ENCODE measurements around the gene LTBP3. TPM values are rescaled to one million over a fixed set of nuclear protein-coding genes. Genes with fewer than 3 reads are reported as not detected.

Gene LTBP3
- 138 and 166 TPM in 2 replicates for total RNA-seq

DNA sequence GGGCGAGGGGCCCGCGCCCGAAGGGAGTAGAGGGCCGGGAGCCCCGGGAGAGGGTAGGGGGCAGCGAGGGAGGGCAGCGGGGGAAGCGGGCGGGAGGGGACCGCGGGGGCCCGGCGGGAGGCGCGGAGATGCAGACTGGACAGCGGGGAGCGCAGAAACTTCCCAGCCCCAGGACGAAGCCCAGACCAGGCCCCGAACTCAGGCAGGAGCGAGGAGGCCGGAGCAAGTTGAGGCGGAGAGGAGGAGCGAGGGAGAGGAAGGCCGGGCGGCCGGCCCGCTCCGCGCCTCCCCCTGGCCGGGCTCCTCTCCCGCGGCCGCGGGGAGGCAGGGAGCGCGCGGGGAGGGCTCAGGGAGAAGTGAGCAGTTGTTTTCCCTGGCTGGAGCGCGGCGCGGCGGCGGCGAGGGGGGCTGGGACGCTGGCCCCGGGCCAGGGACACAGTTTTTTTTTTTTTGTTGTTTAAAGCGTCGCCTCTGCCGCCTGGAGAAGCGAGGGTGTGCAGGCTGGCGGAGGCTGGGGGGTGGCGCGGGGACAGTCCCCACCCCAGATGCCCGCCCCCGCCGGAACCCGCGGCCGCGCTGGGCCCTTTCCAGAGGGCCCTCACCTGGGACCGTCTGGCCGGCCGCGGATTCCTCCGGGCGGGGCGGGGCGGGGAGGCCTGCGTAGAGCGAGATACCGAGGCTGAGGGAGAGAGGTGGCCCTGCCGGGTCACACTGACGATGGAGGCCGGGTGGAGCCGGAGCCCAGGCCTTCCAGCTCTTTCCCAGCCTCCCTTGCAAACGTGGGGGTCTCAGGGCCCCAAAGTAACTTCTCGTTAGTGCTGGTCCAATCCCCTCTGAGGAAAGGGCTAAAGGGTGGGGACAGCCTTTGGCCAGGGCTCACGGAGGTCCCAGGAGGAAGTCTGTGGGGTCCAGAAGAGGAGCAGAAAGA lies at the start of gene LTBP3:
LTBP3 (minus strand) TSS at position 358 of the 928 bp plus-strand sequence. CDS start 400 bp downstream, outside the sequence.

GRCh38 chr11:65595543-65596281 lies 37.6 kb upstream of the LTBP3 start, which contains the start of gene KCNK7:
Gene KCNK7 (minus strand): TSS chr11:65595800. CDS start chr11:65595772, 28 bp downstream.

DNA sequence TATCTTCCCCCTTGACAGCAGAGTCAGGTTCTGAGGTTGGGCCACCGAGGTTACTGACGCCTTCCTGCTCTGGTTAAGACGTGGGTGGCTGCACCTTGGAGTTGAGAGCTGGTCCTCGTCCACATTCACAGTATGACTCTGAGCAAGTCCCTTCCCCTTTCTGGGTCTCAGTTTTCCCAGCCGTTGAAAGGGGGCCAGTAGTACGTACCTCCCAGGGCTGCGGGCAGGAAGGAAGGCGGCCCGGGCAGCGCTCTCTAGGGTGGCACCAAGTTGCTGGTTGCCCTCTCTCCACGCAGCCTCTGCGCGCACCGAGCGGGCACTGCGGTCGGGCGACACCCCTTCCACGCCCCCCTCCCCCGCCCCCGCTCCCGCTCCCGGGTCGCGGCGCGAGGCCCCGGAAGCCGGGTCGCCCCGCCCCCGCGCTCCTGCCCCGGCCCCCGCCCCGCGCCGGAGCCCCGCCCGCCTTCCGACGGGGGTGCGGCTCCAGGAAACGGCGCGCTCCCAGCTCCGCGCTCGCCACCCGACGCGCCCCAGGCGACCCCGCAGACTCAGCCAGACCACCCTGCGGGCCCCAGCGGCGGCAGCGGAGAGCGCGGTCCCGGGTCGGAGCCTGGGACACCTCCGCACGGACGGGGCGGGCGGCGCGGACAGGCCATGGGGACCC lies 17.5 kb upstream of the LTBP3 start, which contains the start of gene EHBP1L1:
EHBP1L1 (plus strand) TSS at position 486 of the 664 bp plus-strand sequence. CDS start 250 bp downstream, outside the sequence.

GRCh38 chr11:65572356-65573051 lies 14.3 kb upstream of the LTBP3 start, which contains the start of gene FAM89B:
Gene FAM89B (plus strand): TSS chr11:65572538. CDS start chr11:65572670, 132 bp downstream.

GRCh38 chr11:65569973-65570918 lies 12.1 kb upstream of the LTBP3 start, which contains the start of gene ZNRD2:
Gene ZNRD2 (plus strand): TSS chr11:65570477. CDS start chr11:65570492, 15 bp downstream.

GRCh38 chr11:65524741-65525545 lies 33.2 kb downstream of the LTBP3 start, which contains the start of gene SCYL1:
Gene SCYL1 (plus strand): TSS chr11:65525083. CDS start chr11:65525154, 71 bp downstream.

DNA sequence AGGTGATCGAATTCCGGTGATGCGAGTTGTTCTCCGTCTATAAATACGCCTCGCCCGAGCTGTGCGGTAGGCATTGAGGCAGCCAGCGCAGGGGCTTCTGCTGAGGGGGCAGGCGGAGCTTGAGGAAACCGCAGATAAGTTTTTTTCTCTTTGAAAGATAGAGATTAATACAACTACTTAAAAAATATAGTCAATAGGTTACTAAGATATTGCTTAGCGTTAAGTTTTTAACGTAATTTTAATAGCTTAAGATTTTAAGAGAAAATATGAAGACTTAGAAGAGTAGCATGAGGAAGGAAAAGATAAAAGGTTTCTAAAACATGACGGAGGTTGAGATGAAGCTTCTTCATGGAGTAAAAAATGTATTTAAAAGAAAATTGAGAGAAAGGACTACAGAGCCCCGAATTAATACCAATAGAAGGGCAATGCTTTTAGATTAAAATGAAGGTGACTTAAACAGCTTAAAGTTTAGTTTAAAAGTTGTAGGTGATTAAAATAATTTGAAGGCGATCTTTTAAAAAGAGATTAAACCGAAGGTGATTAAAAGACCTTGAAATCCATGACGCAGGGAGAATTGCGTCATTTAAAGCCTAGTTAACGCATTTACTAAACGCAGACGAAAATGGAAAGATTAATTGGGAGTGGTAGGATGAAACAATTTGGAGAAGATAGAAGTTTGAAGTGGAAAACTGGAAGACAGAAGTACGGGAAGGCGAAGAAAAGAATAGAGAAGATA lies 59.0 kb downstream of the LTBP3 start, which contains the start of gene MALAT1:
MALAT1 (plus strand) TSS at position 69 of the 736 bp plus-strand sequence.

Other genes with a start within 250 kb of the LTBP3 start
- 15.8 and 19.8 TPM in 2 replicates for gene CDC42EP2, start 243.5 kb downstream of the LTBP3 start, total RNA-seq
- 33.1 and 33.4 TPM in 2 replicates for gene DPF2, start 224.5 kb downstream of the LTBP3 start, total RNA-seq
- gene TIGD3, start 203.6 kb downstream of the LTBP3 start, total RNA-seq, result 0.07 and 0.13 TPM in 2 replicates
- 2.8 and 3.1 TPM in 2 replicates for gene SLC25A45, start 175.7 kb downstream of the LTBP3 start, total RNA-seq
- 32.6 and 47.5 TPM in 2 replicates for gene FRMD8, start 171.7 kb downstream of the LTBP3 start, total RNA-seq
- 311 and 515 TPM in 2 replicates for gene NEAT1, start 135.6 kb downstream of the LTBP3 start, total RNA-seq
- gene MALAT1, start 59.3 kb downstream of the LTBP3 start, total RNA-seq, result 10,790 and 14,969 TPM in 2 replicates
- gene SCYL1, start 33.3 kb downstream of the LTBP3 start, total RNA-seq, result 97.8 and 105 TPM in 2 replicates
- 31.5 and 37.9 TPM in 2 replicates for gene ZNRD2, start 12.1 kb upstream of the LTBP3 start, total RNA-seq
- 23.5 and 41.3 TPM in 2 replicates for gene FAM89B, start 14.2 kb upstream of the LTBP3 start, total RNA-seq
- 97.6 and 153 TPM in 2 replicates for gene EHBP1L1, start 17.7 kb upstream of the LTBP3 start, total RNA-seq
- gene KCNK7, start 37.4 kb upstream of the LTBP3 start, total RNA-seq, result 0.07 and 0.10 TPM in 2 replicates
- 21.7 and 32.6 TPM in 2 replicates for gene MAP3K11, start 55.9 kb upstream of the LTBP3 start, total RNA-seq
- gene PCNX3, start 57.4 kb upstream of the LTBP3 start, total RNA-seq, result 24.2 and 36.9 TPM in 2 replicates
- gene SIPA1, start 79.7 kb upstream of the LTBP3 start, total RNA-seq, result 23.3 and 23.8 TPM in 2 replicates
- 22.9 and 30.1 TPM in 2 replicates for gene RELA, start 104.6 kb upstream of the LTBP3 start, total RNA-seq
- gene KAT5, start 153.9 kb upstream of the LTBP3 start, total RNA-seq, result 37.6 and 42.1 TPM in 2 replicates
- gene RNASEH2C, start 162.4 kb upstream of the LTBP3 start, total RNA-seq, result 17.4 and 20.1 TPM in 2 replicates
- gene AP5B1, start 222.6 kb upstream of the LTBP3 start, total RNA-seq, result 7.6 and 12.5 TPM in 2 replicates
- gene OVOL1, start 228.7 kb upstream of the LTBP3 start, total RNA-seq, result not detected in 2 replicates

Data from smooth muscle cell of the pulmonary artery (primary cell).